Measurements from ENCODE around the gene MKLN1.
A peak's percentile ranks its signal among the peaks of the same experiment; 100 is the strongest.
"Not testable (repeated sequence)": the region's sequence is repeated elsewhere in the genome, so short reads cannot be mapped to it uniquely, and the experiment has no call there.

The MKLN1 gene

DNA sequence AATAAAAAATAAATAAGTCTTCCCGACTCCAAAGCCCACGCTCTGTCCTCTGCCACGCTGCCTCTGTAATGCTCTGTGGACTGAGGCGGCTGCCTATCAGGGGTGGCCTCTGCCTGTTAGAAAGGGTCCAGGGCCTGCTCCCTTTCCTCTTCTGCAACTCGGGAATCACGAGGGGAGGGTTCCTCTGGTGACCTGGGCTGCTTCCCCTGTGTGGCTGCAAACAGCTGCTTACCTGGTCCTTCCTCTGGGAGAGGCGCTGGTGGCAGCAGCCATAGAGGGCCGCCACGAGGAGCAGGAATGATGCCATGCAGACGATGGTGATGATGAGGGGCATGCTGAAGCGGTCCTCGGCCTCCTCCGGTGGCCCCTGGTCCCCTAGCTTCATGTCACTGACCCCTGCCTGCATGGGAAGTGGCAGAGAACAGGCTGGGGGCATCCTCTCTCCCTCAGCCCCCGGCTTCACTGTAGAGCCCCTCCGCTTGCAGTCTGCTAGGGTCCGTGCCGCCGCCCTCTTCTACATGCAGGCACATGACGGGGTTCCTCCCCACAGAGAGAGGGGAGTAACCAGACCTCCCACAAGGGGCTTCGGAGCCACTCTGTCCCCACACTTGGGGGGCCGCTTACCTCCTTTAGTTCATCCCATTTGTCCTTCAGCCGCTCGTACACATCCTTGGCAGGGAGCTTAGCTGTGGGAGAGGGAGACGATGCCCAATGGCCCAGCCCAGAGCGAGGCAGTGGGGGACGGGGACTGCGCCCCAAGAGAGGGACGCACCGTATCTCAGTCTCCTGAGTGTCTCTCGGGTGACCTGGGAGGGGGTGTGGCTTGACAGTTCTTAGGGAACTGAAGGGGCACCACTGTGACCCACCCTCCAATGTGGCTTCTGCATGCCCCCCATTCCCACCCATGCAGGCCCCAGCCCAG is 178.2 kb downstream of the MKLN1 start:
- in situ Hi-C loops (cut with MboI; ENCODE audit: low pct_unique_long_range_greater_than_20kb, low sequenced_read_pairs) = no loop called here
- DNase-seq = no peak

DNA sequence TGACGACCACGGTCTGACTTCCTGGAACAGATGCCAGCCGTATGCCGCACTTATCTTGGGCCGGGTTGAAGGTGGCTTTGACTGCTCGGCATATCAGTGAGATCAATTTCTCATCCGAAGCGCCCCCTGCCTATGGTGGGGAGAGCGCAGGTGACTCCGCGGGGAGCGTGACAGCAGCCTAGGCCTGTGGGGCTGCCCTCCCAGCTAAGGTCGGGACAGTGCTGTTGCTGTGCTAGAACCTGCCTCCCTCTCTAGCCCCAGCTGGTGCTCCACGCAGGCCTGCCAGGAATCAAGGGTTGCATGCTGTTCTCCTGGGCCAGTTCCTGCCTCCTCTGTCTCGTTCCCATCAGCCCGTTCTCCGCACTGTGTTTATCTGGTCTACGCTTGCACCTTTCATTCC is 178.9 kb downstream of the MKLN1 start:
- no peak for DNase-seq
- in situ Hi-C loops (cut with MboI; ENCODE audit: low pct_unique_long_range_greater_than_20kb, low sequenced_read_pairs) = no loop called here

DNA sequence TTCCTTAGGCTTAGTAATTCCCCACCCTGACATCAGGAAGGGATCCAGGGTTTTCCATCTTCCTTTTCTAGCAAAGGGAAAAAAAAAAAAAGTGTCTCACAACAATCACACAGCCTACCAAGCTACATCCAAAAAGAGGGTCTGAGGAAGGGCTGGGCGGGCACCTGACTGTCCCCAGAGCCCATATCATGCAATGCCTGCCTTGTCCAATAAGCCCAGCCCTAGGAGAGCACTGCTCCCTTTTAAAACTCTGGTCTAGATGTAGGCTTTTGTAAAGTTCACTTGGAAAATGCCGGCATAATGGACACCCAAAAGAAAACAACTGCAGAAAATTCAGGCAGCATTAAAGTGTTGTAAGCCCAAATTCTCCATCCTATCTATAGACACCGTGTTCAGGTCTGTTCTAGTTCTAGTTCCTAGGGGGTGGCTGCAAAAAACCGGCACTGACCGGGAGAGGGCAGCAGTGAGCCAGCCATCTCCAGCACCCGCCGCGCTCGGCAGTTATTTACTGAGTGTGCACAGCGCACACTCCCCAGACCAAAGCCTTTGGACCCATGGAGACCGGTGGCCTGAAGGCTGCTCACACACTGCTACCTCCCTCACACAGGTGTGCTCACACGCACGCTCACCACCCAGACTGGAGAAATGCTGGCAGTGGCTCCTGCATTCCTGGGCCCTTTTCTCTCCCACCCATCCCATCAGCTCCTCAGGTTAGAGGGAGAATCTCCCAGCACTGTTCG is 180.1 kb downstream of the MKLN1 start:
- peak; percentile 81 for DNase-seq
- in situ Hi-C loops (cut with MboI; ENCODE audit: low pct_unique_long_range_greater_than_20kb, low sequenced_read_pairs) = no loop called here

DNA sequence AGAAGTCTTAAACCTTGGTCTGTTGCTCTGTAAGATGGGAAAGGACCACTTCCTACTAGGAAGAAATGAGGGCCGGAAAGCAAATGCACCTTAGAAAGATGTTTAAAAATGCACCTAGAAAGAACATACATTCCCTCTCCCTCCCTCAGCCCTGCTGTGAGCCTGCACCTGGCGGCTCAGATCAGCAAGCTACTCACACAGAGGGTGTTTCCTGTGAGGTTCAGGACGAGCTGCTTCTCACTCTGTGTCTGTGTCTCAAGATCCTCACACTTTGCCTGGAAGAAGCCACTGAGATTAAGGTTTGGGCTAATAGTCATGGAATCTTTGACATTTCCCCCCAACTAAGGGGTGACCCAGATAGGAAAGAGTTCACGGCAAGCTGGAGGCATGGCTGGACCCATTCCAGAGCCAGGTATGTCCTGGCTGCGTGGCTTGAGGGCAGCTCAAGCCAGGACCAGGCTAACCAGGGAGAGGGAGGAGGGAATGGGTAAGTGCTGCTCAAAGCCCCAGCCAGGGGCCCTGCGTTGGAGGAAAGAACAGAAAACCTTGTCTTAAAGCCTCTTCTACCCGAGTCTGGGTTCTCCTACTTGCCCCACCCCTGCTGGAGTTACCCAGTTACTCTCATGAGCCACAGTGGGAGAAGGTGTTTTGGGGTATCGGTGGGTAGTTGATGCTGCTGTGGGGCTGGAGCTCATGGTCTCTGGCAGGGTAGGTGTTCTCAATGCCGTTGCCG is 181.2 kb downstream of the MKLN1 start:
- in situ Hi-C loops (cut with MboI; ENCODE audit: low pct_unique_long_range_greater_than_20kb, low sequenced_read_pairs) = no loop called here
- DNase-seq = no peak

DNA sequence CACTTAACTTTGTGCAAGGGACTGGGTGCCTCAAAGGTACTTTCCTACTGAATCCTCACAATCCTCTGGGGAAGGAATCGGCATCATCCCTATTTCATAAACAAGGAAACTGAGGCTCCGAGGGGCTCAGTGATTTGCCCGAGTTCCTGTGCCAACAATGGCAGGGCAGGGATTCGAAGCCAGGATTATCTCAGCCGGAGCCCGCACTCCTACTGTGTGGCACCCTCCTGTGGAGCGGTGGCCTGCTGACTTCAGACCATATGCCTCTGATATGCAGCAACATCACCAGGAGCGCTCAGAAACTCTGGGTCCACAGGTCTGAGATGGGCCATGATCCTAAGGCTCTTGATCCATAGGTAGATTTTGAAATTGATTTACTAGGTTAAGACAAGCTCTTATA is 182.1 kb downstream of the MKLN1 start:
- in situ Hi-C loops (cut with MboI; ENCODE audit: low pct_unique_long_range_greater_than_20kb, low sequenced_read_pairs) = no loop called here
- no peak for DNase-seq

DNA sequence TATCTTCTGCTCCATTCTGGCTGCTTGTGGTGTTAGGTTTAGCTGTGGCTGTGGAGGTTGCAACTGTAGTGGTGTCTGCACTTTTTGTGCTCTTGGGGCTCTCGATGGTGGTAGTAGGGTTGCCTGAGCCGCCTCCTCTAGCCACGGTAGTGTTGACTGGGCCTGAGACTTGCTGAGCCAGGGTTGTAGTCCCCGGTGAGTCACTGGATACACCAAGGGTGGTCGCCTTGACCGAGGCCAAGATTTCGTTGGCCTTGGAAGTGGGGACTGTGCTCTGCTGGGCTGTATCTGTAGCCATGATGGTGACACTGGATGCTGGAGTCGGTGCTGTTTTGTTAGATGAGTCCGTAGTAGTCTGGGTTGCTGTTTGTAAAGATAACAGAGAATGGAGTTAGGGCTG is 183.4 kb downstream of the MKLN1 start:
- DNase-seq = no peak
- in situ Hi-C loops (cut with MboI; ENCODE audit: low pct_unique_long_range_greater_than_20kb, low sequenced_read_pairs) = no loop called here

DNA sequence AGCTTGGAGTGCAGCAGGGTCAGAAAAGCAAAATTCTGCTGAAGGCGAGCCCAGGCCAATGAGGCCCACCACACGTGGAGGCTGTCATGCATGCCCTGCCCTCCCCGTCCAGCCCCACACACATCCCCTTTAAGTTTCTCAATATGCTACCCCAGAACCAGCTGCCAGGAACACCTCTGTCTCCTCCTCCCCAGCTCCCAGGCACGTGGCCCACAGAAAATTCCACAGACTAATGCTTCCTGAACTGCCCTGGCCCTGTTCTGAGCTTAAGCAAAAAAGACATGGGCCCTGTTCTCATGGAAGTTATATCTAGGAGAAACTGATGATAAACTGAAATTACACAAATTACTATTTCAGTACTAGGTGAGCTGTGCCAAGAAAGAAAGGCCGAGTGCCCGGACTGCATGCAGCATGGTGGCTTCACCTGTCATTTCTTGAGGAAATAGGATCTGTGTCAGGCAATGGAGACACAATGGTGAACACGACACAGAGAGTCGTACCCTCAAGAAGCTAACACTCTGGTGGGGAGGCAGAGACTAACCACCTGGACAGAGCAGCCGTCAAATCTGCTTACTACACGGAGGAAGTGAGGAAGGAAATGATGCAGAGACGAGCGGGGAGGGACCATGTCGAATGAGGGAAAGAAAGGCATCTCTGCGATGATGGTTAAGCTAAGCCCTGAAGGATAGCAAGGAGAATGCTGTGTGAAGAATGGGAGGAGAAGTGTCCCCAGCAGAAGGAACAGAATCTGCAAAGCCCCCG is 184.3 kb downstream of the MKLN1 start:
- no peak for DNase-seq
- in situ Hi-C loops (cut with MboI; ENCODE audit: low pct_unique_long_range_greater_than_20kb, low sequenced_read_pairs) = no loop called here

DNA sequence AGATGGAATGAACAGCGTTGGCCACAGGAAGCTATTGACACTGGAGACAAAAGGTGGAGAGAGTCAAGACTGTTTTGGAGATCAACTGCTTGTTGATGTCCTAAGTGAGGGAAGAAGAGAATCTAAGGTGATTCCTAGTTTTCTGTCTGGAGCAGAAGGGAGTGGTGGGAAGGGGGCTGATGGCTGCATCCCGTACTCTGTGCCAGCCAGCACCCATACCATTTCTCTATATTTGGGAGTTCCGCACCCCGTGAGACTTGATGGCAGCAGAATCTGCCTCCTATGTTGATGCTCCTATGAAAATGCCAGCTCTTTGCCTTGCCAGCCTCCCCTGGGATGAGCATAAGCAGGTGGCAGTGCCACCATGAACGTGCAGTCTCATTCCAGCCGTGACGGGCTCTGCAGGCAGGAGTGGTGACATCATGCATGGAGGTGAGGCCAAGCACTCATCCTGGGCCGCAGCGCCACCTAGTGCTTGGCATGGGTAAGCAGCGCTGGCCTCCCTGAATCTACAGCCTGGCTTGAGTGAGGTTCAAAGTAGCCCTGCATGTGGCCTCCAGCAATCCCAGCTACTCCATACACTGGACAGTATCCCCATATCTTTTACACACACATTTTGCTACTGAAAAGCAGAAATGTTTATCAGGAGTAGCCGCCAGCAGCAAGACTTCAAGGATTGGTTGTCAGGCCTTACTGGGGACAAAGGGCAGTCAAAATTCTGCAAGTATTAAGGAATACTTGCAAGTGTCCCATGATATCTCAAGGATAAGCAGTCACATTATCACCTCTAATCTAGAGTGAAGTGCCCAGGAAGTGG is 185.8 kb downstream of the MKLN1 start:
- in situ Hi-C loops (cut with MboI; ENCODE audit: low pct_unique_long_range_greater_than_20kb, low sequenced_read_pairs) = no loop called here
- peak; percentile 80 for DNase-seq

DNA sequence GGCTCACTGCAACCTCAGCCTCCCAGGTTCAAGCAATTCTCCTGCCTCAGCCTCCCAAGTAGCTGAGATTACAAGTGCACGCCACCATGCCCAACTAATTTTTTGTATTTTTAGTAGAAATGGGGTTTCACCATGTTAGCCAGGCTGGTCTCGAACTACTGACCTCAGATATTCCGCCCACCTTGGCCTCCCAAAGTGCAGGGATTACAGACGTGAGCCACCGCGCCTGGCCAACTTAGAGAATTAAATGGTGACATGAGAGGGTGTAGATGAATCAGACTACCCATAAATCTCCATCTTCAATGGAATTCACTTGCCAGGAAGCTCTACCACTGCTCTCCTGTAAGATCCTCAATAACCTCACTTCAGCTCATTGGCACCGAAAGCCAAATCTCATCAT is 187.8 kb downstream of the MKLN1 start:
- in situ Hi-C loops (cut with MboI; ENCODE audit: low pct_unique_long_range_greater_than_20kb, low sequenced_read_pairs) = not testable (repeated sequence)

DNA sequence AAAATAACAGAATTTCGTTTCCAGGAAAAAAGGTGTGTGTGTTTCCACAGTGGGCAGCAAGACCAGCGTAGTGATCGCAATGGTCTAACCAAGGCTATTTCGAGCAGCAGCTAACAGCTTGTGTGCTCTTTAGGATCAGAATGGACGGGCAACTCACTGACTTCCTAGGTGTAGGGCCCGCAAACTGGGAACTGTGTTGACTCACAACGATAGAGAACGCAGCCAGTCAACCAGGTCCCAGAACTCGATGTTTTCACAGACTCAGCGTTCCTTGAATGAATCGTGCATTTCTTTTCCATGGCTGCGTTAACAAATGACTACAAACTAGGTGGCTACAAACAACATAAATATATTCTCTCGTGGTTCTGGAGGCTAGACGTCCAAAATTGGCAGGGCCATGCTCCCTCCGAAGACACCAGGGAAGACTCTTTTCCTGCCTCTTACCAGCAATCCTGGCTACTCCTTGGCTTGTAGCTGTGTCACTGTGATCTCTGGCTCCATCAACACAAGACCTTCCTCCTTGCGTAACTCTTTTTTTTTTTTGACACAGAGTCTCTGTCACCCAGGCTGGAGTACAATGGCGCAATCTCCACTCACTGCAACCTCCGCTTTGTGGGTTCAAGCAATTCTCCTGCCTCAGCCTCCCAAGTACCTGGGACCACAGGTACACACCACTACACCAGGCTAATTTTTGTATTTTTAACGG is 189.7 kb downstream of the MKLN1 start:
- in situ Hi-C loops (cut with MboI; ENCODE audit: low pct_unique_long_range_greater_than_20kb, low sequenced_read_pairs) = no loop called here
- DNase-seq = no peak

More for the DNA sequence above, 187.8 kb downstream of the MKLN1 start:
- not testable (repeated sequence) for DNase-seq

DNA sequence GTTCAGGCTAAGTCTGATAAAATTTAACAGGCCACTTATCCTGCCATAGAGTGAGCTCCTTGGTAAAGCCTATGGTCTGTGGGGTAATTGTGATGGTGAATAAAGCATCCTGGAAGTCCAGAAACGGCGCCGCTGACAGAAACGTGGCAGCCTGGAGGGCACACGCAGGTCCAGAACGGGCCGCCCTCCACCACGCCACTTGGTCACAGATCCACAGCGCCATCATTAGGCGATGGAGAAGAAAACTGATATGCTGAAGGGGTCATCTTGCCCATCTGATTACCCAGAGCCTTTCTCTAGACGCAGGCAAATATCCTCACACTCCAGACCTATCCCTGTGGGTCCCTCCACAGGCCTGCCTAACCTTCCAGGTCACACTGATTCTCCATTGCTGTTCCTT is 190.9 kb downstream of the MKLN1 start:
- in situ Hi-C loops (cut with MboI; ENCODE audit: low pct_unique_long_range_greater_than_20kb, low sequenced_read_pairs) = no loop called here
- DNase-seq = no peak

DNA sequence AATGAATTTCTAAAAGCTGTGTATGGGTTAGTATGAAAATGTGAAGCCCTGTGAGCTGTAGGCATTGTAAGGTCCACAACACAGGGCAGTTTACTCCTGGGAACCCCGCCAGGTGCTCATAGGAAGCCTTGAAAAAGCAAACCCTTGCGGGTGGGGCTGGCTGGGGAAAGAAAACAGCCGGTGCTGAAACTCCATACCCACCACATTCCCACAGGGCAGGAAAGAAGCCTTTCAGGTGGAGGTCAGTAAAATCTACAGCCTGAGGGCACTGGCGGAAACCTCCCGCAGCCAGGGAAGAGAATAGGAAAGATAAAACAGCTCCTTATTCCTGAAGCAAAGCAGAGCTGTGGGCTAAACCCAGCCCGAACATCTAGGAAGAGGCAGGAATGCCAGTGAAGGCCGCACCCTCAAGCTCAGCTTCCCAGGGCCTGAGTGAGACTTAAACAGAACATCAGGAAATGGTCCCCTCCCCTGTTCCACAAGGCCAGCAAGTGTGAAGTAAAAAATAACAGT is 194.0 kb downstream of the MKLN1 start:
- in situ Hi-C loops (cut with MboI; ENCODE audit: low pct_unique_long_range_greater_than_20kb, low sequenced_read_pairs) = no loop called here
- DNase-seq = no peak

DNA sequence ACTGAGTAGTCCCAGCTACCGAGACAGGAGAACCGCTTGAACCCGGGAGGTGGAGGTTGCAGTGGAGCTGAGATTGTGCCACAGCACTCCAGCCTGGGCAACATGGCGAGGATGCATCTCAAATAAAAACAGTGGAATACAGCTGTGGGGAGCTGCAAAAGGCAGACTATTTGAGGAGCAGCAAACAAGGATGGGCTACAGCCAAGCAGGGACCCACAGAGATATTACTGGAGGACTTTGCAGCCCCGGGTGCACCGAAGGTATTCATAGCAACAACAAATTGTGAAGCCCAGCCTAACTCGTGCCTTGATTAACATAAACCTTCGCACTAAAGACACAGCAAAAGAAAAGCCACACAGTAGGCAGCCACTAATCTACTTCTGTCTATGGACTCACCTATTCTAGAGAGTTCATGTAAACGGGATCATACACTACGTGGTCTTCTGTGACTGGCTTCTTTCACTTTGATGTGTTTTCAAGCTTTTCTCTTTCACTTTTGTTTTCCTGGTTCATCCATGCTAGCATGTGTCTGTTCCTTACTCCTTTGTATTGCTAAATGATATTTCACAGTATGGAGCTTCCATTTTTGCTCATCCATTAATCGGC is 194.8 kb downstream of the MKLN1 start:
- DNase-seq = no peak
- in situ Hi-C loops (cut with MboI; ENCODE audit: low pct_unique_long_range_greater_than_20kb, low sequenced_read_pairs) = no loop called here

DNA sequence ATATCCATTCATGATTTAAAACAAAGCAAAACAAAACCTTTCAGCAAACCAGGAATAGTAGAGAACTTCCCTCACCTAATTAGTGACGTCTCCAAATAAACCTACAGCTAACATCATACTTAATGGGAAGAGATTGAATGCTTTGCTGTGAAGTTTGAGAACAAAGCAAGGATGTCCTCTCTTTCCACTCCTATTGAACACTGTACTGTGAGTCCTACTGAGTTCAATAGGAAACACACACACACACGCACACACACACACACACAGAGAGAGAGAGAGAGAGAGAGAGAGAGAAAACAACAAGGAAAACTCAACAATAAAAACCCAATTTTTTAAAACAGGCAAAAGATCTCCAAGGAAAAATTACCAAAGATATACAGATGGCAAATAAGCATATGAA is 196.4 kb downstream of the MKLN1 start:
- no peak for DNase-seq
- in situ Hi-C loops (cut with MboI; ENCODE audit: low pct_unique_long_range_greater_than_20kb, low sequenced_read_pairs) = no loop called here

DNA sequence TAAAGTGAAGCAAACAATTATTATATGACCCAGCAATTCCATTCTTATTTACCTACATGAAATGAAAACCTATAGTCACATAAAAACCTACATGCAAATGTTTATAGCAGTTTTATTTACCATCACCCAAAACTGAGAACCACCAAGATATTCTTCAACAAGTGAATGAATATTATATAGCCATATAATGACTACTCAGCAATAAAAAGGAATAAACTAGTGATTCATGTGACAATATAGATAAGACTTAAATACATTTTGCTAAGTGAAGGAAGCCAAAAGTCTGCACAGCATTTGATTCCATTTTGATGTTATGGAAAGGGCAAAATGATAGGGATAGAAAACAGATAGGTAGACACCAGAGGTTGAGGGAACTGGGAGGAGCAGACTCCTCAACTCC is 197.0 kb downstream of the MKLN1 start:
- in situ Hi-C loops (cut with MboI; ENCODE audit: low pct_unique_long_range_greater_than_20kb, low sequenced_read_pairs) = no loop called here

DNA sequence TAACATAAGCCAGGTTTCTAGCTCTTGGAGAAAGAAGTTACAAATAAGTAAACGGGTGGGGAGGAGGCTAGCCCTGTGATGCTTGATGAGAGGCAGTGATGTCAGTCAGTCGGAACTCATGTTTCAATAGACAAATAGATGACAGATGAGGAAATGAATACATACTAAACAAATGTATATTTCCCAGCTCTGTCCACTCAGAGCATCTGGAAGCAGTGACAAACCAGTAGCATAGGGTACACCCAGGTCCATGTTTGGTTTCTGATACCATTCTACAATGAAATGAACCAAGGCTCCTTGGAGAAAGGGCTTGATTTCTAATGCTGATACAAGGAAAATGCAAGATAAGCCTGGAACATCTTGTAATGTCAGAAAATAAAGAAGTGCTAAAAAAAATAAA is 198.1 kb downstream of the MKLN1 start:
- in situ Hi-C loops (cut with MboI; ENCODE audit: low pct_unique_long_range_greater_than_20kb, low sequenced_read_pairs) = no loop called here
- DNase-seq = no peak

More for the DNA sequence above, 197.0 kb downstream of the MKLN1 start:
- DNase-seq = no peak

DNA sequence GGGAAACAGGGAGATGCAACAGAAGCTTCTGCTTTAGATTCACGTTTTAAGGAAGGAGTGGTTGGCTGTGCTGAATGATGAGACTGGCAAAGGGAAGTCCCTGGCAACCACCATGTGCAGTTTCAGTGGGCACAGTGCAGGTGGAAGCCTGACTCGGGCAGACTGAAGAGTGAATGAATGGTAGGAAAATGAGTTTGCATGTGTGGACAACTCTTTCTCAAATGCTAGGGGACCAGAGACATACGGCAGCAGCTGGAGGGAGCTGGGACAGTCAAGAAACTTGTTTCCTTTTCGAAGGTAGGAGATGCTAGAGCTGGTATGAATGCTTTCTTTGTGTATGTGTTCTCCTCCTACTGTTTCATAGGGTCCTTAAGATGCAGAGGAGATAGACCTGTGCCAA is 199.8 kb downstream of the MKLN1 start:
- in situ Hi-C loops (cut with MboI; ENCODE audit: low pct_unique_long_range_greater_than_20kb, low sequenced_read_pairs) = no loop called here
- DNase-seq = peak; percentile 19

Measured in KBM-7 (cell line).